GM19463 (cell line): Measurements from ENCODE around the gene G6PC1.

Experiments
- ATAC-seq: cut with Tn5 transposase; IDR thresholded peaks from one replicate; pipeline ENCODE4 v1.9.1; 2021; ENCODE audit warnings: mild to moderate bottlenecking, moderate library complexity; ENCODE audit not compliant: unreplicated experiment

Gene G6PC1

DNA sequence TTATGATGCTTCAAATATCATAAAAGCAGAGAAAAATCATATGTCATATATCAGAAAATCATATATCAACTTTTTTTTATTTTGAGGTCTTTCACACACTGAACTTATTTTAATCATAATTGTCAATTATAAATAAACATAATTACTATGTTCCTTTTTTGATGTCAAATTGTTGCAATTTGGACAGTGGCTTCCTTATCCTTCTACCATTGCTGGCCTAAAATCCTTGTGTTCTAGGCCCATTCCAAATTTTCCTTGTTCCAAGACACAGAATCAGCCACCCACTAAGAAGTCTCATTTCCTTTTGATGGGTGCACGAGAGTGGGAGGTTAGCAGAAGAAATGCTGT is 28.9 kb downstream of the G6PC1 start:
- ATAC-seq, result no peak

DNA sequence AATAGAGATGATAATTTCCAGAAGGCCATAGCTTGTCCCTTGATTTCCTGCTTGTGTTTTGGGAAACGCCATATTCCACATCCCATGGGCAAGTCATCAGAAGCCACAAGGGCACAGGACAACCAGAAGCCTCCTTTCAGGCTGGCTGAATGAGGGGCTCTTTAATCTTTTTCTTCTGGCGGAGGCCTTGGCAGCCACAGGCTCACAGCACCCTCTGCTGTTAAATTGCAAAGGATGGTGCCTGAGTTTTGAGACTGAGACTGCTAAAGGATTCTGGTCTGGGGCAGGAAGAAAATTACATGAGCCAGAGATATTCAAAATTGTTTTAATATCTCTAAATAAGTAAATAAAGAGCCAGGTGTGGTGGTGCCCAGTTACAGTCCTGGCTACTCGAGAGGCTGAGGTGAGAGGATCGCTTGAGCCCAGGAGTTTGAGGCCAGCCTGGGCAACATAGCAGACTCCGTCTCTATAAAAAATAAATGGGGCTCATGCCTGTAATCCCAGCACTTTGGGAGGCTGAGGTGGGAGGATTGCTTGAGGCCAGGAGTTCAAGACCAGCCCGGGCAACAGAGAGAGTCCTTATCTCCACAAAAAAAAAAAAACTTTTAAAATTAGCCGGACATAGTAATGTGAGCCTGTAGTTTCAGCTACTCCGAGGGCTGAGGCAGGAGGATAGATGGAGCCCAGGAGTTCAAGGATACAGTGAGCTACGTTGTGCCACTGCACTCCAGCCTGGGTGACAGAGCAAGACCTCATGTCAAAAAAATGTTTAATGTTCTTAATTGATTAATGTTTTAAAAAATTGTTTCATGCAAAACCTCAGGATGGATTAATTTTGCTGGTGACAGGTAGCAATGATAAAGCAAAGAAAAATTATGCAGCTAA is 37.4 kb downstream of the G6PC1 start:
- no peak for ATAC-seq

DNA sequence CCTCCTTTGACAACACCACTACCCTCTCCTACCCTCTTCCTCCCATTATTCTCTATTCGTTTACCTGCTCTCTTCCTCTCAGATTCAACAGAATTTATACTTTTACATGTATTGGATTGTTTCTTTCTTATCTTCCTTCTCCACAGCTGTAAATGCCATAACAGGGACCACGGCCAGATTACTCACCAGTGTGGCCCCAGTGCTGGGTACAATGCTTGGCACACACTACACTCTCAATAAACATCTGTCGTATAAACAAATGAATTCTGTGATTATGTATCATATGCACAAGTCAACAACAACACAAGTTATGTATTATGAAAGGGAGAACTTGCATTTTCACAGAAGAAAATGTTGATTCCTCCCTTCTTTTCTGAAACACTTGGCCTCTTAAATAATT is 43.6 kb downstream of the G6PC1 start:
- ATAC-seq, result no peak

DNA sequence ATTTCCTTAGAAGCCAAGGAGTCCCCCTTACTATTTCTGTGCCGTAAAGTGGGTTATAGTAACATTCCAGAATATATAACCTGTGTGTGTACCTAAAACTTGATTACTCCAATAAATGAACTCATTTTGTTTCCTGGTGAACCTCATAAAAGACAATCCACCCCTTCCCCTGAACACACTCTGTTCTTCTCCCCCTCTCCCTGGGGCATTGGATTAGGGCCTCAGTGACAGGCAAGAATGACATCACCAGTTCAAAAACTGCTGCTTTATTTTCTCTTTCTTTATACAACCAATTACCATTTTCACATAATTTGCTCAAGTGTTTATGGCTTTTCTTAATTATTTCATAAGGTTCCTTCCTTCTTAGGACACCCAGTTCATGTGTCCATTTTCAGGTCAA is 46.2 kb downstream of the G6PC1 start:
- ATAC-seq, result no peak

DNA sequence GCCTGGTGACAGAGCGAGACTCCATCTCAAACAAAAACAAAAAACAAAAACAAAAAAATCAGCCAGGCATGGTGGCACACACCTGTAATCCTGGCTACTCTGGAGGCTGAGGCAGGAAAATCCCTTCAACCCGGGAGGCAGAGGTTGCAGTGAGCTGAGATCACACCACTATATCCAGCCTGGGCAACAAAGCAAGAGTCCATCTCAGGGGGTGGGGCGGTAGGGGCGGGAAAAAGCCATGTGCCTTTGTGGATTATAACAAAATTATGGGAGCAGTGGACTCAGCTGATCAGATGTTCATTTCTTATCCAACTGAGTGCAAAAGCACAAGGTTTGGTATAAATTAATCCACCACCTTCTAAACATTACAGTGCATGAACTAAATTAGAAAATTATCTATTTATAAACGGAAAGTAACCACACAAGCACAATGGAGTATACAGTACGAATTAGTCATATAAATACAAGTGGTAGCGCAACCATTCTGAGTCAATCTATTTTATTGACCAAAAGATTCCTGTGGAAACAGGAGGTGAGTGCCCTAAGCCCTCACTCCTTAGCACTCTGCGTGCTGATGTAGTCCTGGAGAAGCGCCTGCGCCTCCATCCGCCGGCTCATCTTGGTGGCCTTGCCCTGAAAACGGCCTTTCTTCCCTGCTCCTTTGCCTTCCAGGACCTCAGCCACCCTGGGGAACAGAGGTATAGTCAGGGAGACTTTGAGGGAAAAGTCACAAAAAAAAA is 49.6 kb downstream of the G6PC1 start:
- ATAC-seq, result no peak
